Measurements from ENCODE around the gene CEP120.

Gene CEP120

GRCh38 chr5:123387313-123387712 is 35.9 kb downstream of the CEP120 start:
- Mint-ChIP-seq H3K4me1 (no peaks in the 10 kb centered on the region), H3K9me3 (no peaks in the 10 kb centered on the region), H3K4me3 (no peak overlapping the region), H3K36me3 (ENCODE audit: low read depth) (peaks cover 60% of the 10 kb centered on the region), H3K27ac (no peak overlapping the region), H3K27me3 (ENCODE audit: low read depth) (no peaks in the 10 kb centered on the region)
- TF ChIP-seq CTCF (IDR thresholded peaks at IDR 0.05; ENCODE audit: unreplicated experiment in 3 of 3) = no peak

- no peaks in the 10 kb centered on the region for H3K9me3 Mint-ChIP-seq
- no peak for TF ChIP-seq CTCF (IDR thresholded peaks at IDR 0.05; ENCODE audit: unreplicated experiment in 3 of 3)
- H3K36me3 Mint-ChIP-seq (ENCODE audit: low read depth) = peaks cover 54% of the 10 kb centered on the region
- H3K4me3 Mint-ChIP-seq = no peak overlapping the region
- H3K4me1 Mint-ChIP-seq = no peaks in the 10 kb centered on the region
- no peak overlapping the region for H3K27ac Mint-ChIP-seq
- H3K27me3 Mint-ChIP-seq (ENCODE audit: low read depth) = no peaks in the 10 kb centered on the region
Observed at GRCh38 chr5:123382252-123382651, 41.0 kb downstream of the CEP120 start.

- H3K9me3 Mint-ChIP-seq = no peaks in the 10 kb centered on the region
- peaks cover 49% of the 10 kb centered on the region for H3K36me3 Mint-ChIP-seq (ENCODE audit: low read depth)
- H3K4me1 Mint-ChIP-seq = peaks cover 16% of the 10 kb centered on the region
- H3K4me3 Mint-ChIP-seq = no peak overlapping the region
- no peaks in the 10 kb centered on the region for H3K27me3 Mint-ChIP-seq (ENCODE audit: low read depth)
- TF ChIP-seq CTCF (IDR thresholded peaks at IDR 0.05; ENCODE audit: unreplicated experiment in 3 of 3) = peak; percentile 36 to 47 (median 45)
- H3K27ac Mint-ChIP-seq = no peak overlapping the region
Observed at GRCh38 chr5:123371575-123372179, 51.5 kb downstream of the CEP120 start.

- Mint-ChIP-seq H3K4me1 (peaks cover 14% of the 10 kb centered on the region), H3K9me3 (no peaks in the 10 kb centered on the region), H3K27me3 (ENCODE audit: low read depth) (no peaks in the 10 kb centered on the region), H3K36me3 (ENCODE audit: low read depth) (peaks cover 31% of the 10 kb centered on the region), H3K4me3 (no peak overlapping the region), H3K27ac (no peak overlapping the region)
- TF ChIP-seq CTCF (IDR thresholded peaks at IDR 0.05; ENCODE audit: unreplicated experiment in 3 of 3) = no peak
Observed at GRCh38 chr5:123369371-123369968, 53.7 kb downstream of the CEP120 start.

GRCh38 chr5:123367739-123368138 is 55.5 kb downstream of the CEP120 start:
- no peaks in the 10 kb centered on the region for H3K27me3 Mint-ChIP-seq (ENCODE audit: low read depth)
- H3K4me1 Mint-ChIP-seq = peaks cover 19% of the 10 kb centered on the region
- H3K9me3 Mint-ChIP-seq = no peaks in the 10 kb centered on the region
- peaks cover 22% of the 10 kb centered on the region for H3K36me3 Mint-ChIP-seq (ENCODE audit: low read depth)
- no peak overlapping the region for H3K27ac Mint-ChIP-seq
- peak; percentile 40 to 56 (median 46) for TF ChIP-seq CTCF (IDR thresholded peaks at IDR 0.05; ENCODE audit: unreplicated experiment in 3 of 3)
- no peak overlapping the region for H3K4me3 Mint-ChIP-seq

GRCh38 chr5:123365156-123365555 is 58.0 kb downstream of the CEP120 start:
- H3K27me3 Mint-ChIP-seq (ENCODE audit: low read depth) = no peaks in the 10 kb centered on the region
- no peak for TF ChIP-seq CTCF (IDR thresholded peaks at IDR 0.05; ENCODE audit: unreplicated experiment in 3 of 3)
- peaks cover 37% of the 10 kb centered on the region for H3K4me1 Mint-ChIP-seq
- no peaks in the 10 kb centered on the region for H3K9me3 Mint-ChIP-seq
- H3K4me3 Mint-ChIP-seq = no peak overlapping the region
- H3K36me3 Mint-ChIP-seq (ENCODE audit: low read depth) = peaks cover 22% of the 10 kb centered on the region
- H3K27ac Mint-ChIP-seq = peak overlapping the region; percentile 72 to 89 (median 76)

Data from nephron (organoid).